HG03457 (cell line): ENCODE measurements around the gene ITGB2.
"Not testable (repeated sequence)": the region's sequence is repeated elsewhere in the genome, so short reads cannot be mapped to it uniquely, and the experiment has no call there.

Source experiments
- ATAC-seq: cut with Tn5 transposase; IDR thresholded peaks from one replicate; pipeline ENCODE4 v1.9.1; 2021; ENCODE audit warnings: moderate number of reproducible peaks; ENCODE audit not compliant: unreplicated experiment

ITGB2 gene

DNA sequence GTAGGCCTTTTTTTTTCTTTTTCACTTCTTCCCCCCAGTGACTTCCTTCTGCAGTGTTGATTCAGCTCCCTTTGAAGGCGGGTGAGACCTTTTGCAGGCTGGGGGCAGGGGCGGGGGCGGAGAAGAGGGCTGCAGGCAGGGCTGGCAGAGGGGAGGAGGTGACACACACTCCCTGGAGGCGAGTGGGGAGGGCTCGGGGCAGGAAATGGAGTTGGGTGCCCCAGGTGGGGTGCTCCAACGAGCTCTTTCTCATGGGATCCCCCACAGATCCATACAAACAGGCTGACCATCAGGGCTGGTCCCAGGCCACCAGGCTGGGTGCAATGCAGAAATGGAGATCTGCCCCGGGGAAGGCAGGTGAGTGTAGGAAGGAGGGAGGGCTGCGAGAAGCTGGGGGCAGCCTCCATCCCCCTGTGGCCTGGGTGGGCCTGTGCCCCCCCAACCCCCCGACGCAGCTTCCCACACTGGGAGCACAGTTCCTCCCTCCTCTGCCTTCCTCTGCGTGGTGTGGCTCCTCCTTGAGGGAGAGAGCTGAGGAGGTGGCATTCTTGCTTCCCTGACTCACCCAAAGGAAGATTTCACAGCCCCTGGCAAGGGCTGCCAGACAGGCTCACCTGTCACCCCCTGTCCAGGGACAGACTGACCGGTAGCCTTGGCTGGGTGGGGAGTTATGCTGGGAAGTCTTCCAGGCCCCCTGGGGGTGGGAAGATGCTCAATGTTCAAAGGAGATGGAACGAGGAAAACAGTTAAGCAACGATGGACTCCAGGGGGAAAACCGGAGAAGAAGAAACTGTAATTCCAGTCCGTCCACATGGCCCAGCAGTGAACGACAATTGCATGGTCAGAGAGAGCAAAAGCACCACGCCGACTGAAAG is 7.1 kb upstream of the ITGB2 start:
- ATAC-seq: no peak

DNA sequence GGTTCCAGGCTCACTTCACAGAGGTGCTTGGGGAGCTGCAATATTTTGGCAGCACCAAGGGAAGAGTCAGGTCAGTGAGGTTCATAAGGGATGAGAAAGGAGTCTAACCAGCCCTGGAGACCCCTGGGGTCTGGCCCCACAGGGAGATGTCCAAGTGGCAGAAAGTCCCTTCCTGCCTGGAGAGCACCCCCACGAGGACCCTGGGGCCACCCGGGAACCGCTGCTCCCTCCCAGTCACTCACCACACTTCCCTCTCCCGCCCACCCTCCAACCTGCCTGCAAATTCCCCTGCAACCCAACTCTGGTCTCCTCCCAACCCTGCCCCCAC is 6.5 kb upstream of the ITGB2 start:
- ATAC-seq: no peak

DNA sequence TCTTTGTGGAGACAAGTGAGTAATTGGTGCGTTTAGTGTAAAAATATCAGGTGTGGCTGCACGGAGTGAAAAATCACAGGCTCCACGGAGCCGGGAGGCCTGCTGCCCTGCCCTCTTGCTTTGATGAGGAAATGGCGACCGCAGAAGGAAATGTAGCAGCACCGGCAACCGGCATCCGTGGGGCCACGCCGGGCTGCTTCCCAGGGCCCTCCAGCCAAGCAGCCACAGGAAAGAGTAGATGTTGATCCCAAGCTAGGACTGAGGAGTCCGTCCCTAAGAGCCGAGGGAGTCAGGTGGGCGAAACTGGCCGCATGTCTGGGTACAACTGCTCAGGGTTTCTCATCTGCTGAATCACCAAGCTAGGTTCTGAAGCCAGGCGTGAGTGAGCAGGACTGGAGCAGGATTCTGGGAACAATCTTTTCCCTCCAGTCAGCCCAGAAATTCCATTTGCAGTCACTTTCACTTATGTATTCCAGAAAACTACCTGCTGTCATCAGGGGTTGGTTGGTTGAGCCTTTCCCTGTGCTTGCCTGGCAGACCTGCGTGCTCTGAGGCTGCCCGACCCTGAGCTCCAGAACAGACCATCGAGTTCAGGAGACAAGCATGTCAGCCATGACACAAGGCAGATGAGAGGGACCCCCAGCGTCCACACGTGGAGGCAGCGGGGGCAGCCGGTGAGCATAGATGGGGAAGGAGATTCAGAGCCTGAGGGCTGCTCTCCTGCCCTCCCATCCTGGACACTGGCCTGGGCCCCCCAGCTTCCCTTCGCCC is 5.8 kb upstream of the ITGB2 start:
- ATAC-seq: no peak

DNA sequence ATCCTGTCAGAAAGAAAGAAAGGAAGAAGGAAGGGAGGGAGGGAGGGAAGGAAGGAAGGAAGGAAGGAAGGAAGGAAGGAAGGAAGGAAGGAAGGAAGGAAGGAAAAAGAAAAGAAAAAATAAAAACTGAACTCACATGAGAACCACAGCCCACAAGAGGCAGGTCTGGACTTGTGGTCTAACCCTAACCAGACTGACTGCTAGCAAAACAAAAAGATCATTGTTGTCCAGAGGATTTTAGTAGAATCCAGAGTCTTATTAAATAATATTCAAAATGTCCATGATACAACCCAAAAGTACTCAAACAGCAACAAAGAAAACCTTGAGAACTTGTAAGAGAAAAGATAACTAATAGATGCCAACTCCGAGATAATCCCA is 4.7 kb upstream of the ITGB2 start:
- no peak for ATAC-seq

DNA sequence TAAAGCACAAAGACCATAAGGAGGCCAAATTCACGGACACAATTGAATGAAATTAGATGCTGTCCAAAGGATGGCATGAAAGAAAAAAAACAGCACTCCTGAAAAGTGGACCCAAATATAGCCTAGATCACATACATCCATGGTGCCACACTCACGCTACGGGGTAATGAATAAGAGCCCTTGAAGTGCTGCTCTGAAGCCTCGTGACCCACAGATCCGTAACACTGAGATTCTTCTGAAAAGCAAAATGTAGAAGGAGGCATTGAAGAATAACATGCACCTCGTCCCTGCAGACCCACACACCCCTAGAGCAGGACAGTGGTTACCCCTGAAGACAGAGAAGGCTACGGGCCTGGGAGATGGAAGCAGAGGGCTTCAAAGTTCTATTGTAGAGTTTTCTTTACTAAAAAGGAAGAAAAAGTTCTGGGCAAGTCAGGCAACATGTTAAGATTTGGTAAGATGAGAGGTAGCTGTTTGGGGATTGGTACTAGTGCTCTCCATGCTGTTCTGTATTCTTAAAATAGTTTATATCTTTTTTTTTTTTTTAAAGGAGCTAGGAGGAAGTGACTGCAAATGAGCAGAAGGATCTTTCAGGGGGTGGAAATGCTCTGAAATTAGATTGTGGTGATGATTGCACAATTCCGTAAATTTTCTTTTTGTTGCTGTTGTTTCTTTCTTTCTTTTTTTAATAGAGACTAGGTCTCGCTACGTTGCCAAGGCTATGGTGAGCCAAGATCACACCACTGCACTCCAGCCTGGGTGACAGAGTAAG is 4.1 kb upstream of the ITGB2 start:
- no peak for ATAC-seq

DNA sequence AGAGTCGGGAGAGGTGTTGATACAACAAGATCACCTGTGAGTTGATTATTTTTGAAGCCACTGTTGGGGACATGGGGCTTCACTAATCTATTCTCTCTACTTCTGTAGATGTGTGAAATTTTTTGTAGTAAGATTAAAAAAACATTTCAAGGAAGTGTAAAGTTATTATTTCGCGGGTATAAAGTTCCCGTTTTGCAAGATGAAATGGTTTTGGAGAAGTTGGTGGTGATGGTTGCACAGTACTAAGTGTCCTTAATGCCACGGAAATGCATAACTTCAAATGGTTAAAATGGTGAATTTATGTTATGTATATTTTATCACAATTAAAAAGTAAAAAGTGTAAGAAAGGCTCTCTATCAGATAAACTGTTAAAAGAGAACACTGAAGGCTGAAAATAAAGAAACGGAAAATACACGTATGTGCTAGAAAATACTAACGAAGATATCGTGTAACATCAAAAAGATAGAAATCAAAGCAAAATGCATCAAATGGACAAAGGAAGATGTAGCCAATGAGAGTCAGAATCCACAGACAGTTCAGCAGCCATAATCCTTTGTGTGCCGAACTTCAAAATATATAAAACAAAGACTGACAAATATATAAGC is 2.9 kb upstream of the ITGB2 start:
- no peak for ATAC-seq

DNA sequence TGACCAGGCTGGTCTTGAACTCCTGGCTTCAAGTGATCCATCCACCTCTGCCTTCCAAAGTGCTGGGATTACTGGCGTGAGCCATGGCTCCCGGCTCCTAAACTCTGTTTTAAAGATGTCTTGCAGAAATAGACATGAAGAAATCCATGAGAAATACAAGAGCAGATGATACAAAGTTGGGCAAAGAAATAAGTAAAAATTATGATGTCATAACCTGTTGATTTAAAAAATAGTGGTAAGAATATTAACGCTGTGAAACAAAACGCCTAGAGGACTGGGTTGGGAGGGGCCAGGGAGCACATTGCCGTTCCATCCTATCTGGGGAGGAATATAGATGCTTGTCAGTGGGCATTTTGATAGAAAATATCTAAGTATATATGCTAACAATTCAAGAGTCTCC is 1.2 kb upstream of the ITGB2 start:
- ATAC-seq: no peak

DNA sequence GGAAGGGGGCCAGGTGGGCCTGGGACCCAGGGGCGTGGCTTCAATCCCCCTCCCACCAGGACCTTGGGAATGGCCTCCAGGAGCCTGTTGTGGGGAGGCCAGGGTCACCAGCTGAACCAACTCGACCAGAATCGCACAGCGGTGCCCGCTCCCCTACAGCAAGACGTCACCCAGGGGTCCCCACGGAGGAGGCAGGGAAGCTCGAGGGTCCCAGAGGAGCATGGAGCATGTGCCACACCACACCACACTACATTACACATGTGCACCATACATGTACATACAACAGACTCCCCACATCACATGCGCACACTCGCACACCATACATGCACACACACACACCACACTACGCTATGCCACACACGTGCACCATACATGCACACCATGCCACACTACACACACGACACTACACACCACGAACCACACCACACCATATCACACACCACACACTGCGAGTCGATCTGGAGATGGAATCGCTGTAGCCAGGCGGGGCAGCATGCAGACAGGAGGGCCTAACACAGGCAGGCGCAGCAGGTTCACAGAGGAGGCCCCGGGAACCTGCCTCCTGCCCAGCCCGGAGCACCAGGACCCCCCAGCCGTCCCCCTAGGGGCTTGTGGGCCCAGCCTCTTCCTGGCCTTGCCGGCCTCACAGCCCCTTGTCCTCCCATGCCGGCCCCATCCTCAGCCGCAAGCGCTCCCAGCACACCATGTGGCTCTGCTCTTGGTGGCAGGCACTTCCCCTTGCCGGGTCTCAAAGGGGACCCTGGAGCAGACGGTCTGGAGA is 596 bp downstream of the ITGB2 start:
- ATAC-seq: no peak

DNA sequence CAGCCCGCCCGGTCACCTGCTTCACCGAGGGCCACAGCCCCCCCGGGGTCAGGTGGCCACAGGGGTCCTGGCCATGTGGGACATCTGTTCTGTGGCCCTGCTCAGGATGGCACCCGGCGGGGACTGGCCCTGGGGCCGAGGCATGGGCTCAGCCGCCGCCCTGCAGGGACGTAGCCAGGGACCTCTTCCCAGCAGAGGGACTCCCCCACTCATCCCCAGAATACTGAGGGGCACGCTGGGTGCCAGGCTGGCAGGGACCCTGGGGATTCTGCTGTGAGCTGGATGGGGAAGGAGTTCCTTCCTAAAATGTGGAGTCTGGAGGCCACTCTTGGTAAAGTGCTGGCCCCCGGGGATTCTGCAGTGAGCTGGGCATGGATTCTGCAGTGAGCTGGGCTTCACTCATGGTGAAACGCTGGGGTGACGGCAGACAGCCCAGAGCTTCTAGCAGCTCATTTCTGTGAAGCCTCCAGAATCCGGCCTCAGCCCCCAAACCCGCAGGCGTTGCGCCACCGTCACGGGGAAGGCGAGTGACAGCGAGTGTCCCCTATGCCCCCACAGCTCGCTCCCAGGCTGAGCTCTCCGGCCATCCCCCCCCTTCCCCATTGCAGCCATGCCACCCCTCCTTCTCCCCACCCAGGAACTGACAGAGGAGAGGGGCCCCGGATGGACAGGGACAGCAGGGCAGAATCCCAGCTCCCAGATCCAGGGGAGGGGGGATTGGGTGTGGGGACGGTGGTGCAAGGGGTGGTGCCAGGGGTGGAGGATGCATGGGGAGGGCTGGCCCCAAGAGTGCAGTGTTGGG is 1.4 kb downstream of the ITGB2 start:
- ATAC-seq: no peak

DNA sequence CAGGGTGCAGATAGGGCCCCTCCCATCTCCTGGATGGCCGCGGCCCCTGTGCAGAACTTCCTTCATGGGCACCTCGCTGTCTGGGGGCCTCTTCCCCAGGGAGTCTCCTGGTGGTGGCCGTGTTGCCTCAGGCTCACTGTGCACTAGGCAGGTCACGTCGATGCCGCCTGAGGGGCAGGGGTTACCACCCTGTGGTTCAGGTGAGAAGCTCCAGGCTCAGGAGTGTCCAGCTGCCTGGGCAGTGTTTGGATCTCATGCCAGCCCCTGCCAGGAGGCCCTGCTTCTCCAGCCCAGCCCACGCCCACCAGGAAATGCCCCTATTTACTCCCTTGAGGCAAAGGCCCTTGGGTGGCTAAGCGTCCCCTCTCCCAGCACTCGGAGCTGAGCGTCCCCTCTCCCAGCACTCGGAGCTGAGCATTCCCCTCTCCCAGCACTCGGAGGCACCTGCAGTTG is 2.1 kb downstream of the ITGB2 start:
- no peak for ATAC-seq

DNA sequence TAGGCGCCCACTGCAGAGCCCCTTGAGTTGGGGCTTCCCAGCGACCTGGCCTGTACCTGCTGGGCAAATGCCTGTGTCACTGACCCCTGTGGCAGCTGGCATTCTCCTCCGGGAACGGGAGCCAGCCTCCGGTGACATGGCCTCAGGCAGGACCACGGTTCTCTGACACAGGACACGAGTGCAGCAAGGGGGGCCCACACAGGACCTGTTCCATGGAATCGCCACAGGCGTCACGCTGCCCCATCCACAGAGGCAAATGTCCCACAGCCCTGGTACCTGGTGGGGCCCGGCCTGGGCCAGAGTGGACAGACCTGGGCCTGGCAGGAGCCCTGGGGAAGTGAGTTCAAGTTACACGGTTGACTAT is 2.6 kb downstream of the ITGB2 start:
- no peak for ATAC-seq

DNA sequence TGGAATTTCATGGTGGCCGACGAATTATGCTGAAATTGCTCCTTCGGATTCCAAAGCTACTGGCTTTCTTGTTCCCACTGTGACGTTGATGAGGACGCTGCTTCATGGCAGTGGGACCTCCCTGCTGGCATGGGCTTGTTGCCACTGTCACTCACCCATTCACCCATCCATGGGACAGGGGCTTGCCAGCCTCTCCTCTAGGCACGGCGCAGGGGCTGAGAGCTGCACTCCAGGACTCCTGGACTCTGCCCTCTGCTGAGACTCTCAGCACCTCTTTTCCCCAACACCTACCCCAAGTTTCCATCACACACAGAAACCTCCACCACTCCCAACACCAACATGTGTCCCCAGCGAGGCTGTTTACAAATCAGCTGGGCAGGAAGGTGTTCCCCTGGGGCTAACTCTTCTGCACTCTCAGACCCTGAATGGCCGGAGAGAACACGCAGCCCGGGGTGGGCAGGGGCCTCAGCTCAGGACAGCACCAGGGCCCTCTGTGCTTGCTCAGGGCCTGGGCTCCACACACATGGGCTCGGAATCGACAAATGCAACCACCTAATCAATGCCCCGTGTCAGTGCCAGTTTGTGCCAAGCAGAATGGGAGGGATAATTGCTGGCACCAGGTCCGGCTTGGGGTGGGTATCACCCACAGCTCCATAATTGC is 3.1 kb downstream of the ITGB2 start:
- ATAC-seq: no peak

DNA sequence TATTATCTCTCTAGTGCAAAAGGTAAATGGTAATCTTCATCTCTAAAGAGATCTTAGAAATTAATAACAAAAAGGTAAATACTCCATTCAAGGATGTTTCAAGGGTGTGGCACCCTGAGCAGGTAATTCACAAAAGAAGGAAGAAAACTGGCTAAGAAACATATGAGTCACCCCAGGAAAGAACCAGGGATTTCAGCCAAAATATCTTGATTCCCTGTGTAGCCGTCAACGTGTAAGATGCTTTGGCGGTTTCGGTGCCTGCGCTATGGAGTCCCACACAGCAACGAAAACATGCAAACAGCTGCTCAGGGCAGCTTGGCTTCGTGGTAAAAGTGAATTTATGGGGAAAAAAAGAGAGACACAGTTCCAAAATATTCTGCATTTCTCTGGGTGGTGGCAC is 3.7 kb downstream of the ITGB2 start:
- no peak for ATAC-seq

DNA sequence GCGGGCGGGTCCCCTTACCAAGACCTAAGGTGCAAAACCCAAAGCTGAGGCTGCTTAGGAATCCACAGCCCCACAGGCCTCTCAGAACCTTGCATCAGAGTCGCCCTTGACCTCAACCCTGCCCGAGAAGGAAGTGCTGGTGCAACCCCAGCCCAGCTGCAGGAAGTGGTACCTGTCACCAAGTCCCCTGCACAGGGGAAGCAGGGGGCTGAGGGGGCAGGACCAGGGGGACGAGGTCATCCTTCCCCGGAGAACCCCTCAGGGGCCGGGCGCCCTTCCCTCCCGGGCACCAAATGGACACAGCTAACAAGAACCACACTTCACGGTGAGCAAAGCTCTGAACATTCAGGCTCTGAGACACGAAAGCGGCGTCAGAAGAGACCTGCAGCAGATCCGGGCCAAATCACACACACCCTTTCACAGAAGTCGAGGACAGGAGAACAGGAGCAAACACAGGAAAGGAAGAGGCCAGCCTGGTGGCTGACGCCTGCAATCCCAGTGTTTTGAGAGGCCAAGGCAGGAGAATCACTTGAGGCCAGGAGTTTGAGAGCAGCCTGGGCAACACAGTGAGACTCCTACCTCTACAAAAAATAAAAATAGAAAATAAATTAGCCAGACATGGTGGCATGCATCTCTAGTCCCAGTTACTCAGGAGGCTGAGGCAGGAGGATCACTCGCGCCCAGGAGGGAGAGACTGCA is 6.4 kb downstream of the ITGB2 start:
- ATAC-seq: no peak

DNA sequence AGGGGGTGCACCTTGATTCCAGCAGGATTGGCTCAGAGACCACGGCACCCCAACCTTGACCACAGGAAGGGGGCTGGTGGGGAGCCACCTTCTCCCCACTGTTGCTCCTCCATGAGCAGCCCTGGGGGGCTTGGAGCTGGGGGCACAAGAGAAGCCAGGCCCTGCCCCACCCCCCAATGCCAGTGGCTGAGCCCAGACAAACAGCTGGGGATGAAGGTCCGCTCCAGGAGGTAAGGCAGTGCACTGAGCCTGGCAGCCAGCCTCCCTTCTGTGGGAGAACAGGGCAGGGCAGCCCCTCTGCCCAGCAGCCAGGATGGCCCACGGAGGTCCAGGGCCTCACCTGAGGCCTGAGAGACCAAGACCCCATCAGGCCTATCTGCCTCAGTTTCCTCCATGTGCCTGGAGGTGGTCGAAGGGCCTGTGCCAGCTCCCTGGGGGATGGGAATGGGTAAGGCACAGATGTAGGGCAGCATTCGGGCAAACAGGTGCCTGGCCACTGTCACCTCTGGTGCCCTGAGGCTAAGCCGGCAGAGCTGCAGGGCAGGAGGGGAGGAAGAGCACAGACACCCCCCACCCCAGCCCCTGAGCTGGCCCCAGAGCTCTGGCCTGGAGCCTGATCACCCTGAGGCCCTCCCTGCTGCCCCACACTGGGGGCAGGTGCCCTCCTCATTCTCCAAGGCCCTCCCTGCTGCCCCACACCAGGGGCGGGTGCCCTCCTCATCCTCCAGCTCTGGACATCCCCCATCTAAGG is 7.1 kb downstream of the ITGB2 start:
- ATAC-seq: no peak

DNA sequence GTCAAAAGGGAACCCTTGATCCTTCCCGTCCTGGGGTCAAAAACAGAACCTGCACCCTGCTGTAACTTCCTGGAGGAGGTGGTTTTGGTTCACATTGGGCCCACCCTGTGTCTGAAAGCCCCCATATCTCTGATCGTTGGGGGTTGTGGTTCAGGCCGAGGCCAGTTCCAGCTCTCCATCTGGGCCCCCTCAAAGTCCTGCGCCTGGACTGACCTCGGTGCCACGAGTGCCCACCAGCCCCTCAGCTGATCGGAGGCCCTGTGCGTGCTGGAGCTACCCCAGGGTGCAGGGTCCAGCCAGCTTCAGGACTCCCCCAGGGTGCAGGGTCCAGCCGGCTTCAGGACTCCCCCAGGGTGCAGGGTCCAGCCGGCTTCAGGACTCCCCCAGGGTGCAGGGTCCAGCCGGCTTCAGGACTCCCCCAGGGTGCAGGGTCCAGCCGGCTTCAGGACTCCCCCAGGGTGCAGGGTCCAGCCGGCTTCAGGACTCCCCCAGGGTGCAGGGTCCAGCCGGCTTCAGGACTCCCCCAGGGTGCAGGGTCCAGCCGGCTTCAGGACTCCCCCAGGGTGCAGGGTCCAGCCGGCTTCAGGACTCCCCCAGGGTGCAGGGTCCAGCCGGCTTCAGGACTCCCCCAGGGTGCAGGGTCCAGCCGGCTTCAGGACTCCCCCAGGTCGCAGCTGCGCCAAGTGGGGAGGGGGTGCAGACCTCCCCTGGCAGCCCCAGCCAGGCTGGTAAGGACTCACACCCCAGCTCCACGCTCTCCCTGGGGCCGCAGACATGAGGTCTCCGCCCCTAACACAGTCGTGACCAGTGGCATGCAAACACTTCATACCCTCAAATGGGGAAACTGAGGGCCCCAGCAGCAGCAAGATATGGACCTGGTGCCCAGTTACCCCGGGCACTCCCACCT is 7.9 kb downstream of the ITGB2 start:
- ATAC-seq: not testable (repeated sequence)

DNA sequence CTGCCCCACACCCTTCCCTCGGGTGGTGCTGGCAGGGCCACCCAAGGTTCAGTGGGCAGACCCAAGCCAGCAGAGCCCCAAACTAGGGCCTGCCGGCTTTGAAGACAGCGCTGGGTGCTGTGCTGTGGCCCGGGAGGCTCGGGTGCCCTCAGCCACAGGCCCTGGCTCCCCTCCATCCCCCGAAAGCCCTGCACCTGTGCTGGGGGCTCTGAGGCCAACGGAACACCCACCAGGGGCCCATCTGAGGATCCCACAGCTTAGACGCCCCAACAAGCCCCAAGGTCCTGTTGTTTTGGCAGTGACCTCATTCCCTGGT is 8.6 kb downstream of the ITGB2 start:
- ATAC-seq: no peak
